Right atrium auricular region (tissue), 2 donors: Measurements from ENCODE around the gene B3GNT5. TPM values are rescaled to one million over a fixed set of nuclear protein-coding genes. Genes with fewer than 3 reads are reported as not detected.

ENCODE experiments used
- DNase-seq: peaks from one replicate; pipeline ENCODE4 v3.0.0-alpha.2; 2019; ENCODE audit warnings: low spot score
- H3K27ac ChIP-seq, 2 donors: fragments of 200-600 bp; sonication (generic); 1 replicate in 1 of 2; 2 replicates in 1 of 2; pipeline ENCODE4 v1.5.1; 2016 to 2019
- H3K27me3 ChIP-seq, 2 donors: fragments of 200-600 bp; sonication (generic); one replicate each; pipeline versions ENCODE4 v1.5.1 to v1.6.0; 2017 to 2019
- H3K36me3 ChIP-seq: fragments of 200-600 bp; sonication (generic); one replicate; pipeline ENCODE4 v1.5.1; 2016
- H3K4me1 ChIP-seq, 2 donors: fragments of 200-600 bp; sonication (generic); one replicate each; pipeline versions ENCODE4 v1.5.1 to v1.6.0; 2017 to 2019
- H3K4me3 ChIP-seq, 2 donors: fragments of 200-600 bp; sonication (generic); 1 replicate in 1 of 2; 2 replicates in 1 of 2; pipeline ENCODE4 v1.5.1; 2017 to 2019; ENCODE audit warnings: mild to moderate bottlenecking in 1 of 2, moderate library complexity in 1 of 2
- H3K9me3 ChIP-seq, 2 donors: fragments of 200-600 bp; sonication (generic); one replicate each; pipeline ENCODE4 v1.5.1; 2019
- CTCF ChIP-seq, 2 donors: fragments of 200-600 bp; sonication (generic); IDR thresholded peaks; one replicate each; pipeline ENCODE4 v1.5.1; 2019; ENCODE audit warnings: antibody characterized with exemption in 2 of 2
- total RNA-seq, 2 donors: library from RNA; depleted of rRNA; stranded (reverse); fragments of >200 nt; gene quantifications; one replicate each; pipeline ENCODE4 v1.1.0, GENCODE V29; 2016

B3GNT5 gene
- total RNA-seq, 2 donors from 2014 or later: 1.7 to 2.0 TPM

- Histone ChIP-seq H3K27me3 (no peaks in the 10 kb centered on the region), H3K36me3 (no peaks in the 10 kb centered on the region), H3K4me3 (no peak overlapping the region), H3K9me3 (no peaks in the 10 kb centered on the region), H3K27ac (no peak overlapping the region), H3K4me1 (peaks cover 0 to 17% of the 10 kb centered on the region in 2 donors)
- no peak for TF ChIP-seq CTCF (IDR thresholded peaks at IDR 0.05)
- DNase-seq: no peak
Measured at GRCh38 chr3:183288117-183288516, 35.1 kb downstream of the B3GNT5 start.

GRCh38 chr3:183290216-183290615 is 37.2 kb downstream of the B3GNT5 start:
- H3K4me1 ChIP-seq: peaks cover 0 to 10% of the 10 kb centered on the region in 2 donors
- TF ChIP-seq CTCF (IDR thresholded peaks at IDR 0.05): no peak
- DNase-seq: no peak
- no peak overlapping the region for H3K27ac ChIP-seq
- no peak overlapping the region for H3K4me3 ChIP-seq
- no peaks in the 10 kb centered on the region for H3K36me3 ChIP-seq
- H3K27me3 ChIP-seq: no peaks in the 10 kb centered on the region
- H3K9me3 ChIP-seq: no peaks in the 10 kb centered on the region

GRCh38 chr3:183291497-183292031 is 38.5 kb downstream of the B3GNT5 start:
- DNase-seq: no peak
- Histone ChIP-seq H3K27me3 (no peaks in the 10 kb centered on the region), H3K36me3 (no peaks in the 10 kb centered on the region), H3K4me3 (no peak overlapping the region), H3K4me1 (no peaks in the 10 kb centered on the region), H3K9me3 (no peaks in the 10 kb centered on the region), H3K27ac (no peak overlapping the region)
- no peak for TF ChIP-seq CTCF (IDR thresholded peaks at IDR 0.05)

GRCh38 chr3:183293966-183294365 is 40.9 kb downstream of the B3GNT5 start:
- H3K36me3 ChIP-seq: no peaks in the 10 kb centered on the region
- no peak for TF ChIP-seq CTCF (IDR thresholded peaks at IDR 0.05)
- no peak overlapping the region for H3K27ac ChIP-seq
- no peaks in the 10 kb centered on the region for H3K27me3 ChIP-seq
- H3K4me1 ChIP-seq: peaks cover 0 to 2% of the 10 kb centered on the region in 2 donors
- no peak overlapping the region for H3K4me3 ChIP-seq
- DNase-seq: no peak
- no peaks in the 10 kb centered on the region for H3K9me3 ChIP-seq

- Histone ChIP-seq H3K27me3 (no peaks in the 10 kb centered on the region), H3K9me3 (no peaks in the 10 kb centered on the region), H3K4me3 (no peak overlapping the region), H3K36me3 (no peaks in the 10 kb centered on the region), H3K4me1 (peaks cover 0 to 4% of the 10 kb centered on the region in 2 donors), H3K27ac (no peak overlapping the region)
- DNase-seq: no peak
- no peak for TF ChIP-seq CTCF (IDR thresholded peaks at IDR 0.05)
Measured at GRCh38 chr3:183295211-183295610, 42.2 kb downstream of the B3GNT5 start.

GRCh38 chr3:183296944-183297343 is 43.9 kb downstream of the B3GNT5 start:
- H3K36me3 ChIP-seq: no peaks in the 10 kb centered on the region
- no peaks in the 10 kb centered on the region for H3K9me3 ChIP-seq
- DNase-seq: no peak
- no peak overlapping the region for H3K27ac ChIP-seq
- no peak overlapping the region for H3K4me3 ChIP-seq
- H3K27me3 ChIP-seq: no peaks in the 10 kb centered on the region
- TF ChIP-seq CTCF (IDR thresholded peaks at IDR 0.05): no peak
- H3K4me1 ChIP-seq: peaks cover 0 to 4% of the 10 kb centered on the region in 2 donors
